IMR-90 (cell line): Measurements from ENCODE around the gene DNAJC27. TPM values are rescaled to one million over a fixed set of nuclear protein-coding genes. Genes with fewer than 3 reads are reported as not detected.

ENCODE experiments used
- ATAC-seq: fragments of 200-7000 bp; cut with Tn5 transposase; 2 replicates; pipeline ENCODE4 v1.9.1; 2020; ENCODE audit warnings: low read depth, mild to moderate bottlenecking, moderate library complexity
- BruUV-seq: library from RNA; stranded (reverse); fragments of 400-500 nt; replicated peaks from 2 replicates; lab custom pipeline; 2021; lab: Mats Ljungman, UMichigan
- CTCF ChIA-PET: fragments of 300-600 bp; formaldehyde crosslinking; extraction: SDS; loops from one replicate; lab custom pipeline; 2021; ENCODE audit warnings: antibody characterized with exemption; lab: Yijun Ruan, JAX
- POLR2A ChIA-PET: fragments of 300-600 bp; sonication (Branson Sonifier 250); formaldehyde crosslinking; loops from one replicate; lab custom pipeline; 2022; ENCODE audit warnings: antibody characterized with exemption; ENCODE audit not compliant: unreplicated experiment; lab: Charles Lee
- DNase-seq: peaks from one replicate; pipeline ENCODE4 v3.0.0; 2013
- H2AFZ ChIP-seq: replicated peaks from 2 replicates; pipeline ENCODE3; 2013; ENCODE audit warnings: low read length, mild to moderate bottlenecking; ENCODE audit not compliant: poor library complexity
- H2AK5ac ChIP-seq: 2 replicates; pipeline ENCODE4 v1.6.1; 2013; ENCODE audit warnings: low read depth, low read length, inconsistent platforms
- H2AK9ac ChIP-seq: replicated peaks from 2 replicates; pipeline ENCODE3; 2013; ENCODE audit warnings: mild to moderate bottlenecking, low read depth, low read length, moderate library complexity; ENCODE audit not compliant: poor library complexity
- H2BK120ac ChIP-seq: 2 replicates; pipeline ENCODE4 v1.6.1; 2013; ENCODE audit warnings: low read depth, low read length, inconsistent platforms
- H2BK15ac ChIP-seq: 3 replicates; pipeline ENCODE4 v1.6.1; 2013; ENCODE audit warnings: low read depth, low read length, inconsistent platforms
- H2BK20ac ChIP-seq: 2 replicates; pipeline ENCODE4 v1.6.1; 2013; ENCODE audit warnings: low read depth, mild to moderate bottlenecking, inconsistent platforms, low read length, moderate library complexity
- H2BK5ac ChIP-seq: 2 replicates; pipeline ENCODE4 v1.6.1; 2013; ENCODE audit warnings: mild to moderate bottlenecking, low read depth, low read length, inconsistent platforms; ENCODE audit not compliant: poor library complexity, severe bottlenecking
- H3K14ac ChIP-seq: replicated peaks from 2 replicates; pipeline ENCODE4 v1.6.1; 2013; ENCODE audit warnings: low read depth, low read length, inconsistent platforms
- H3K18ac ChIP-seq: 2 replicates; pipeline ENCODE4 v1.6.1; 2013; ENCODE audit warnings: low read depth, low read length, control low read depth
- H3K23ac ChIP-seq: 2 replicates; pipeline ENCODE4 v1.6.1; 2013; ENCODE audit warnings: low read depth, low read length, inconsistent platforms
- H3K27ac ChIP-seq: 2 replicates; pipeline ENCODE4 v1.5.1; 2013; ENCODE audit warnings: mild to moderate bottlenecking, control low read depth, low read length; ENCODE audit not compliant: insufficient read depth
- H3K27me3 ChIP-seq: 2 replicates; pipeline ENCODE4 v1.6.1; 2013; ENCODE audit warnings: low read length; ENCODE audit not compliant: control insufficient read depth, insufficient read depth
- H3K36me3 ChIP-seq: 2 replicates; pipeline ENCODE4 v1.6.1; 2013; ENCODE audit warnings: low read length, mixed read lengths; ENCODE audit not compliant: control insufficient read depth, insufficient read depth
- H3K4ac ChIP-seq: 2 replicates; pipeline ENCODE4 v1.6.1; 2013; ENCODE audit warnings: low read depth, low read length, inconsistent platforms
- H3K4me1 ChIP-seq: 2 replicates; pipeline ENCODE4 v1.6.1; 2013; ENCODE audit warnings: low read length, mixed read lengths; ENCODE audit not compliant: control insufficient read depth, insufficient read depth
- H3K4me2 ChIP-seq: 2 replicates; pipeline ENCODE4 v1.6.1; 2013; ENCODE audit warnings: low read depth, mild to moderate bottlenecking, control low read depth, low read length, moderate library complexity
- H3K4me3 ChIP-seq: 2 replicates; pipeline ENCODE4 v1.5.1; 2013; ENCODE audit warnings: low read depth, mild to moderate bottlenecking, control low read depth, low read length, moderate library complexity; ENCODE audit not compliant: insufficient read depth
- H3K56ac ChIP-seq: 2 replicates; pipeline ENCODE4 v1.6.1; 2013; ENCODE audit warnings: low read length, inconsistent platforms; ENCODE audit not compliant: insufficient read depth; ENCODE audit errors: extremely low read depth
- H3K79me1 ChIP-seq, 2 experiments: 2 replicates each; pipeline ENCODE4 v1.6.1; 2013; ENCODE audit warnings: low read length in 2 of 2, inconsistent platforms in 1 of 2, low read depth in 1 of 2
- H3K9ac ChIP-seq: 2 replicates; pipeline ENCODE4 v1.6.1; 2013; ENCODE audit warnings: low read depth, low read length, control low read depth
- H3K9me1 ChIP-seq: 2 replicates; pipeline ENCODE4 v1.6.1; 2013; ENCODE audit warnings: low read length, inconsistent platforms; ENCODE audit not compliant: insufficient read depth
- H3K9me3 ChIP-seq: 2 replicates; pipeline ENCODE4 v1.6.1; 2013; ENCODE audit warnings: low read length; ENCODE audit not compliant: control insufficient read depth, insufficient read depth
- H4K20me1 ChIP-seq: 2 replicates; pipeline ENCODE4 v1.6.1; 2013; ENCODE audit warnings: low read length, inconsistent platforms; ENCODE audit not compliant: insufficient read depth
- H4K5ac ChIP-seq: 2 replicates; pipeline ENCODE4 v1.6.1; 2013; ENCODE audit warnings: mild to moderate bottlenecking, low read depth, low read length, control low read depth
- H4K8ac ChIP-seq, 2 experiments: 2 replicates each; pipeline ENCODE4 v1.6.1; 2013; ENCODE audit warnings: low read depth in 2 of 2, low read length in 2 of 2, control low read depth in 1 of 2, inconsistent platforms in 1 of 2
- H4K91ac ChIP-seq: 2 replicates; pipeline ENCODE4 v1.6.1; 2013; ENCODE audit warnings: low read depth, low read length, inconsistent platforms; ENCODE audit not compliant: insufficient read depth
- BHLHE40 ChIP-seq: fragments of 150-350 bp; IDR thresholded peaks from 2 replicates; pipeline ENCODE4 v1.6.1; 2016; ENCODE audit warnings: mild to moderate bottlenecking, low read depth, low read length
- MAFK ChIP-seq: IDR thresholded peaks from 2 replicates; pipeline ENCODE4 v1.6.1; 2012; ENCODE audit warnings: low read depth, low read length, improper control_type of control experiment
- WGBS, 2 experiments: methylation state at CpG; one replicate each; pipeline versions ENCODE4 v1.1.5 to v1.1.7; 2013; ENCODE audit warnings: missing lambda C conversion rate in 2 of 2; ENCODE audit not compliant: insufficient read length in 1 of 2; ENCODE audit errors: extremely low coverage in 2 of 2; 5-methylcytosine and 5-hydroxymethylcytosine counted together
- dilution Hi-C: fragments of 300-500 bp; cut with HindIII; formaldehyde crosslinking; loops from one replicate; pipeline ENCODE4 v1.14.3; 2018; ENCODE audit warnings: low sequenced_read_pairs; ENCODE audit not compliant: unreplicated experiment
- in situ Hi-C: fragments of 300-500 bp; cut with MboI; formaldehyde crosslinking; loops from 3 replicates; pipeline ENCODE4 v1.14.3; 2019; ENCODE audit warnings: low sequenced_read_pairs, inconsistent platforms, mixed read lengths
- intact Hi-C: fragments of 100-400 bp; cut with micrococcal nuclease; formaldehyde crosslinking; loops from 2 replicates; pipeline ENCODE4 v1.10.0; 2022
- polyA plus RNA-seq, 3 experiments: library from polyadenylated mRNA; depleted of rRNA; stranded (reverse); fragments of >200 nt; gene quantifications; 2 replicates each; pipeline ENCODE4 v1.2.3, GENCODE V29; 2012; ENCODE audit warnings: low replicate concordance in 1 of 3
- total RNA-seq: library from RNA; depleted of rRNA; stranded (reverse); fragments of >200 nt; gene quantifications from 2 replicates; pipeline ENCODE4 v1.2.3, GENCODE V29; 2012

The DNAJC27 gene
- total and polyA plus RNA-seq, 2 of the 4 experiments (the other 2 are of a cell fraction) = 1.6 to 2.0 TPM

- Histone ChIP-seq H3K9me1 (peaks cover 13% of the 10 kb centered on the region), H3K18ac (no peak overlapping the region), H4K8ac (peak overlapping the region in 1 of 2 experiments; percentile 67; a peak in 1 of 4 replicates), H2AFZ (peak overlapping the region; percentile 87), H3K56ac (no peak overlapping the region), H2BK15ac (no peak overlapping the region), H3K4me3 (no peak overlapping the region), H3K4me2 (no peak overlapping the region), H3K14ac (no peak overlapping the region), H3K4ac (no peak overlapping the region; the same call in 1 of the 2 replicates), H2AK5ac (no peak overlapping the region), H3K23ac (no peak overlapping the region), H3K9me3 (no peaks in the 10 kb centered on the region), H2BK120ac (no peak overlapping the region), H4K5ac (peak overlapping the region; percentile 55), H3K27me3 (no peaks in the 10 kb centered on the region), H4K20me1 (no peaks in the 10 kb centered on the region), H2BK5ac (no peak overlapping the region), H4K91ac (no peak overlapping the region), H2BK20ac (no peak overlapping the region), H3K27ac (no peak overlapping the region), H3K79me1 (no peaks in the 10 kb centered on the region), H2AK9ac (no peak overlapping the region), H3K4me1 (peaks cover 3% of the 10 kb centered on the region), H3K36me3 (no peaks in the 10 kb centered on the region), H3K9ac (no peak overlapping the region)
- no peak for DNase-seq
- ATAC-seq = no peak
- in situ Hi-C loops (no loop called here), dilution Hi-C loops (no loop called here), intact Hi-C loops (no loop called here)
- 38% methylated on average over 15 of the region's 33 CpGs; no CpG with 5 or more reads in 1 of the 2 experiments for WGBS, 2 experiments
- TF ChIP-seq MAFK (no peak), BHLHE40 (peak; percentile 49; the same call in 1 of the 2 replicates)
- CTCF ChIA-PET = no interaction called here
- no TSS peak for BruUV-seq
- POLR2A ChIA-PET = no interaction called here
Measured at GRCh38 chr2:24926602-24927252, 45.0 kb downstream of the DNAJC27 start.
